ENCODE data around the gene HCAR2. TPM values are rescaled to one million over a fixed set of nuclear protein-coding genes. Genes with fewer than 3 reads are reported as not detected.
"Not testable (repeated sequence)": the region's sequence is repeated elsewhere in the genome, so short reads cannot be mapped to it uniquely, and the experiment has no call there.

Gene HCAR2
- total RNA-seq, 2 experiments from 2014 or later = not detected

DNA sequence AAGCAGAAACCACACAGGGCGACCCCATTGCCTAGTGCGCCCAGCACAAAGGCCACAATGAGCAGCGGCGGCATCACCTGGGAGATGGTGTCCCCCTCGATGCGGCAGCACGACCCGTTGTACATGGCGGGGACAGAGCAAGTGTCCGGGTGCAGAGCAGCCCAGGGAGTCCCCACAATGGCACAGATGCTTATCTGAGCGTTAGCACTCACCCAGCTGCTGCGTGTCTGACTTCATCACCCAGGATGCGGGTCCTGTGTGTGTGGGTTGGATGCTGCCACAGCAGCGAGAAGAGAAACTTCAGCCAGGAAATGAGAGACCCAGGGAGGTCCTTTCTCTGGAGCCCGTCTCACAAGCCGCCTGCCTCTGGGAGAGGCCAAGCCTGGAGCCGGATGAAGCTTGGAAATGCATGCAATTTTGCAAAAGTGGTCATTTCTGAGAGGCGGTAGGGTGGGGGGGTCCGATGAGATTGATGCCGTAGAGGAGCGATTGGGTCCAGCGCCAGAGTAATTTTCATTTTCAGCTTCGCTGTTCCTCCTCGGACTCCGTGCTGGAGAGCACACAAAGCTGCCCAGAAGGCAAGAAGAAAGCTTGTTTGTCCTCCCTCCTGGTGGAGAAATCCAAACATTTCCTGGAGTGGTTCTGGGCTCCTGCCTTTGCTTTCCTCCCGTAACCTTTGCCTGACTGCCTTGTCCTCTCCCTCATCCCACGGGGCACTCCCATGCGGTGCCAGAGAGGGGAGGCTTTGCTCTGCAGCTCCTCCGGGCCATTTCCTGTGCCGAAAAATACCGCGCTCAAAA lies 27.3 kb upstream of the HCAR2 start, which contains the start of gene HCAR1:
Gene HCAR1 (minus strand): TSS at position 630 of the 800 bp plus-strand sequence. CDS start 505 bp downstream, at position 125.
- intact Hi-C loops (cut with micrococcal nuclease) = loop anchor here (5.0 kb wide), 1 partner anchor 167 kb away; the partner anchor contains the start of gene VPS37B
- no peak within 1 kb of the TSS for H3K27ac Mint-ChIP-seq
- CTCF ChIA-PET = interaction anchor here (1.3 kb wide), 1 partner anchor 84 kb away, joined by 3 read pairs; no protein-coding TSS in a partner anchor
- H3K9me3 Mint-ChIP-seq = no peaks in the 10 kb centered on the region
- POLR2A ChIA-PET = no interaction called here
- no peaks in the 10 kb centered on the region for H3K36me3 Mint-ChIP-seq
- peaks cover 6% of the 10 kb centered on the region for H3K27me3 Mint-ChIP-seq
- DNase-seq = peak; percentile 85
- peak within 1 kb of the TSS; percentile 40 for H3K4me3 Mint-ChIP-seq
- peaks cover 57% of the 10 kb centered on the region for H3K4me1 Mint-ChIP-seq (ENCODE audit: low read depth)

- DNase-seq = no peak
- POLR2A ChIA-PET = no interaction called here
- no peaks in the 10 kb centered on the region for H3K9me3 Mint-ChIP-seq
- CTCF ChIA-PET = interaction anchor here (1.3 kb wide), 1 partner anchor 83 kb away, joined by 3 read pairs; no protein-coding TSS in a partner anchor
- no peak overlapping the region for H3K27ac Mint-ChIP-seq
- H3K4me1 Mint-ChIP-seq (ENCODE audit: low read depth) = peaks cover 64% of the 10 kb centered on the region
- H3K4me3 Mint-ChIP-seq = peak overlapping the region; percentile 40
- intact Hi-C loops (cut with micrococcal nuclease) = loop anchor here (5.0 to 10.0 kb wide), 2 partner anchors 145 to 168 kb away; partner anchors contain the start of gene VPS37B
- H3K36me3 Mint-ChIP-seq = no peaks in the 10 kb centered on the region
- H3K27me3 Mint-ChIP-seq = peaks cover 6% of the 10 kb centered on the region
Observed at GRCh38 chr12:122729583-122730214, 26.5 kb upstream of the HCAR2 start.

DNA sequence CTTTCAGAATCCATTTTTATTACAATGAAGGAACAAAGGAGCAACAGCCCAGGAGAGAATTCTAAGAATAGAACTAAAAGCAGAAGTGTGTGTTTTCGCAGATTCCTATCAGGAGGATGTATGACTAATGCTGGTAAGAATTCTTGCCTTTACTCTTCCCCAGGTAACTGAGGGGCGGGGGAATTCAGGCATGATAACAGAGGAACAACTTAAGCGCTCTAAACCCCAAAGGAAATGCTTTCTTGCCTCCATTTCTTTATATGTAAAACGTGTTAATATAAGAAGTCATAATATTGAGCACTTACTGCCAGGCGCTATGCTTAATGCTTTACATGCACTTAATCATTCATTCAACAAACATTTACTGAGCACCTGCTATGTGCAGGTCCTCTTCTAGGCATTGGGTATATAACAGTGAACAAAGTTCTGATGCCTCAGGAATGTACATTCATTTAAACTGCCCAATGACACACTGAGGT lies 23.0 kb upstream of the HCAR2 start:
- H3K27me3 Mint-ChIP-seq = peaks cover 6% of the 10 kb centered on the region
- H3K36me3 Mint-ChIP-seq = no peaks in the 10 kb centered on the region
- peak overlapping the region; percentile 74 for H3K27ac Mint-ChIP-seq
- peaks cover 49% of the 10 kb centered on the region for H3K4me1 Mint-ChIP-seq (ENCODE audit: low read depth)
- CTCF ChIA-PET = no interaction called here
- POLR2A ChIA-PET = interaction anchor here (0.6 to 1.1 kb wide), 3 partner anchors 26 to 734 kb away, joined by 3 read pairs; partner anchors contain the start of gene DENR
- intact Hi-C loops (cut with micrococcal nuclease) = loop anchor here (10.0 kb wide), 1 partner anchor 149 kb away; no protein-coding TSS in a partner anchor
- DNase-seq = peak; percentile 51
- peak overlapping the region; percentile 19 for H3K4me3 Mint-ChIP-seq
- H3K9me3 Mint-ChIP-seq = no peaks in the 10 kb centered on the region

GRCh38 chr12:122725452-122726079 lies 22.4 kb upstream of the HCAR2 start:
- Mint-ChIP-seq H3K9me3 (no peaks in the 10 kb centered on the region), H3K27me3 (peaks cover 3% of the 10 kb centered on the region), H3K4me1 (ENCODE audit: low read depth) (peaks cover 47% of the 10 kb centered on the region), H3K36me3 (no peaks in the 10 kb centered on the region), H3K27ac (peak overlapping the region; percentile 74), H3K4me3 (peak overlapping the region; percentile 19)
- DNase-seq = no peak
- CTCF ChIA-PET = no interaction called here
- POLR2A ChIA-PET = interaction anchor here (0.6 to 0.8 kb wide), 2 partner anchors 75 to 733 kb away, joined by 3 read pairs; no protein-coding TSS in a partner anchor
- intact Hi-C loops (cut with micrococcal nuclease) = loop anchor here (1.0 to 10.0 kb wide), 2 partner anchors 8 to 149 kb away; no protein-coding TSS in a partner anchor

DNA sequence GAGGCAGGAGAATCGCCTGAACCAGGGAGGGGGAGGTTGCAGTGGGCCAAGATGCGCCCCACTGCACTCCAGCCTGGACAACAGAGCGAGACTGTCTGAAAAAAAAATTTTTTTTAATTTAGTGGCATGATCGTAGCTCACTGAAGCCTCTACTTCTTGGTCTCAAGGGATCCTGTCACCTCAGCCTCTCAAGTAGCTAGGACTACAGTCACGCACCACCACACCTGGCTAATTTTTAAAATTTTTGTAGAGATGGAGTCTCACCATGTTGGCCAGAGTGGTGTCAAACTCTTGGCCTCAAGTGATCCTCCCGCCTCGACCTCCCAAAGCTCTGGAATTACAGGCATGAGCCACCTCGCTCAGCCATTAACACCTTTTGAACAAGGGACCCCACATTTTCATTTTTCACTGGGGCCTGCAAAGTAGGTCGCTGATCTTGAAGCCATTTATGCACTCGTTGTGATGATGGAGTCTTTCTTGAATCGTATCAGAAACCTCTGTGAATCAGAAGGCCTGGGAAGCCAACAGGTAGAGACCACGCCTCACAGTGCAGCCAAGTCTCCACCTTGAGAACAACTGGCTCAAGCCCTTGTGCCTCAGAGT lies 21.6 kb upstream of the HCAR2 start:
- H3K36me3 Mint-ChIP-seq = no peaks in the 10 kb centered on the region
- H3K27me3 Mint-ChIP-seq = peaks cover 1% of the 10 kb centered on the region
- no peak overlapping the region for H3K4me3 Mint-ChIP-seq
- no peaks in the 10 kb centered on the region for H3K9me3 Mint-ChIP-seq
- intact Hi-C loops (cut with micrococcal nuclease) = loop anchor here (1.0 to 10.0 kb wide), 2 partner anchors 9 to 150 kb away; no protein-coding TSS in a partner anchor
- H3K4me1 Mint-ChIP-seq (ENCODE audit: low read depth) = peaks cover 44% of the 10 kb centered on the region
- CTCF ChIA-PET = no interaction called here
- no peak for DNase-seq
- POLR2A ChIA-PET = no interaction called here
- no peak overlapping the region for H3K27ac Mint-ChIP-seq

- peaks cover 43% of the 10 kb centered on the region for H3K4me1 Mint-ChIP-seq (ENCODE audit: low read depth)
- ChIA-PET POLR2A (no interaction called here), CTCF (no interaction called here)
- no peak overlapping the region for H3K4me3 Mint-ChIP-seq
- H3K27me3 Mint-ChIP-seq = peaks cover 3% of the 10 kb centered on the region
- intact Hi-C loops (cut with micrococcal nuclease) = loop anchor here (10.0 kb wide), 1 partner anchor 152 kb away; no protein-coding TSS in a partner anchor
- H3K9me3 Mint-ChIP-seq = no peaks in the 10 kb centered on the region
- no peak for DNase-seq
- no peak overlapping the region for H3K27ac Mint-ChIP-seq
- H3K36me3 Mint-ChIP-seq = no peaks in the 10 kb centered on the region
Observed at GRCh38 chr12:122722387-122722786, 19.2 kb upstream of the HCAR2 start.

DNA sequence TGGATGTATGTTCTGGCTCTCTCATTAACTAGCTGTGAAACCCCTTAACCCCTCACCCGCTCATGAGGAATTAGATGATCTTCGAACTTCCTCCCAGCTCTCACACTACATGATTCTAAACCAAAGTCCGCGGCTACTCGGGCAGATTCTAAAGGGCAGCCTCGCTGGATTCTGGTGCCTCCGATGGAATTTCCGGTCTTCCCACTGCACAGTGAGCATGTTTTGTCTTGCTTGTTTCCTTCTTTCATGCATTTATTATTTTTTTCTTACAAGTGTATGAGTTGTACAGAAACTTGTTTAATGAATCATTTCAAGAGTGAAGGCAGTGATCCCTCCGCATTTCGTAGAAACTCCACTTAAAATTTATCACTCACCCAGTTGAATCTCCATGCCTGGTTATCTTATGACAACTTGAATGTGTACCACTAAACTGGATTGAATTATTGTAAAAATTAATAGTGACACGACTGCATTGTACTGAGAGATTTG lies 17.9 kb upstream of the HCAR2 start:
- peak; percentile 40 for DNase-seq
- CTCF ChIA-PET = no interaction called here
- POLR2A ChIA-PET = interaction anchor here (1.6 to 1.9 kb wide), 2 partner anchors 11 to 31 kb away, joined by 4 to 5 read pairs; partner anchors contain the start of gene DENR
- peak overlapping the region; percentile 78 for H3K27ac Mint-ChIP-seq
- H3K4me1 Mint-ChIP-seq (ENCODE audit: low read depth) = peaks cover 39% of the 10 kb centered on the region
- intact Hi-C loops (cut with micrococcal nuclease) = loop anchor here (1.0 to 10.0 kb wide), 5 partner anchors 11 to 308 kb away; partner anchors contain the start of gene DENR
- peaks cover 3% of the 10 kb centered on the region for H3K27me3 Mint-ChIP-seq
- no peaks in the 10 kb centered on the region for H3K36me3 Mint-ChIP-seq
- H3K9me3 Mint-ChIP-seq = no peaks in the 10 kb centered on the region
- peak overlapping the region; percentile 6 for H3K4me3 Mint-ChIP-seq

DNA sequence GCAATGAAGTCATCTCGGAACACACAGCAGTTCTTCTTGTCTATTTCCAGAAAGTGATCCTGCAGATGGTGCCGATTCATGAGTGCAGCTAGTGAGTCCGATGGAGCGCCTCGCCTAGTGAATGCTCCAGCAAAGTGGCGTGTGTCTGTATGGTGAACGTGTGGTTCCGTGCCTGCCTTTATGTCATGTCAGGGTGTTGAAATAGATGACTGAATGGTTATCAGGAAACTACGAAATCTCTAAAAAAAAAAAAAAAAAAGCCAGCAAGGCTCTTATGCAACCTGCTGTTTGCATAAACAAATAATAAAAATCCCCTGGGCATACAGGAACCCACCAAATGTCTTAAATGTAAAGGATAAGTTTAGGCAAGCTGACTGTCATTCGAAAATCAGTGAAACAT lies 13.5 kb upstream of the HCAR2 start, which contains the start of gene HCAR3:
Gene HCAR3 (minus strand): TSS at position 154 of the 400 bp plus-strand sequence. CDS start 74 bp downstream, at position 80.
- intact Hi-C loops (cut with micrococcal nuclease); H3K27ac Mint-ChIP-seq; H3K4me3 Mint-ChIP-seq; H3K27me3 Mint-ChIP-seq; H3K36me3 Mint-ChIP-seq; H3K9me3 Mint-ChIP-seq; DNase-seq; POLR2A ChIA-PET; CTCF ChIA-PET: not testable (repeated sequence)
- H3K4me1 Mint-ChIP-seq (ENCODE audit: low read depth) = peaks cover 16% of the 10 kb centered on the region

DNA sequence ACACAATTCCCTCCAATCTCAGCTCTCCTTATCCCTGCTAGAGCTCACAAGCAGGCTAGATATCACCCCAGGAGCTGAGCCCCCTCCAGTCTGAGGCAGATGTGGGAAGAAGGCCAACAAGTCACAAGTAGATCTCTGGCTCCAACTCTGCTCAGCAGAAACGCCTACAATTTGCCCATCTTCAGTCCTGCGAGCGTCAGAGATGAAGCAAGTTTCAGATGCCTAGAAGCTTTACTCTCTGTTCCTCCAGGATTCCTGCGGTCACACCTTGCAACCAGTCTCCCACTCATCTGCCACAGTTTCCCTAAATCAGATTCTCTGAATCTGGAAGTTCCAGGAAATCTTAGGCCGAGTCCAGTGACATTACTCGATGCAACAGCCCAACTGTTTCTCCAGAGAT lies 12.1 kb upstream of the HCAR2 start:
- H3K27ac Mint-ChIP-seq; DNase-seq; H3K27me3 Mint-ChIP-seq; H3K4me1 Mint-ChIP-seq (ENCODE audit: low read depth); H3K4me3 Mint-ChIP-seq; CTCF ChIA-PET; POLR2A ChIA-PET; intact Hi-C loops (cut with micrococcal nuclease); H3K36me3 Mint-ChIP-seq; H3K9me3 Mint-ChIP-seq: not testable (repeated sequence)

GRCh38 chr12:122713491-122714188 lies 10.5 kb upstream of the HCAR2 start:
- H3K4me1 Mint-ChIP-seq (ENCODE audit: low read depth); H3K36me3 Mint-ChIP-seq; CTCF ChIA-PET; H3K27me3 Mint-ChIP-seq; DNase-seq; H3K27ac Mint-ChIP-seq; H3K9me3 Mint-ChIP-seq; H3K4me3 Mint-ChIP-seq; POLR2A ChIA-PET; intact Hi-C loops (cut with micrococcal nuclease): not testable (repeated sequence)

DNA sequence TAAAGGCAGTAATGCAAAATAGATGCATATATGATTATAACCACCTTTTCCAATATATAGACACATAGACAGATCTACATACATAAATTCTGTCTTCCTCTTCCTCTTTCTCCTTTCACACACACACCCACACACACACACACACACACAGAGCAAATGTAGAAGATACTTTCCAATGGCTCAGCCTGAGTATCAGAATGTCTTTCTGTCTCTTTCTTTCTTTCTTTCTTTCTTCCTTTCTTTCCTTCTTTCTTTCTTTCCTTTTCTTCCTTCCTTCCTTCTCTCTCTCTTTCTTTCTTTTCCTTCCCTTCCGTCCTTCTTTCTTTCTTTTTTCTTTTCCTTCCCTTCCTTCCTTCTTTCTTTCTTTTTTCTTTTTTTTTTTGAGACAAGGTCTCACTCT lies 8.1 kb upstream of the HCAR2 start:
- H3K36me3 Mint-ChIP-seq; H3K27me3 Mint-ChIP-seq; intact Hi-C loops (cut with micrococcal nuclease); CTCF ChIA-PET; H3K27ac Mint-ChIP-seq; H3K9me3 Mint-ChIP-seq; DNase-seq; H3K4me1 Mint-ChIP-seq (ENCODE audit: low read depth); H3K4me3 Mint-ChIP-seq; POLR2A ChIA-PET: not testable (repeated sequence)
